ENCODE measurements around the gene JAKMIP3.
"Not testable (repeated sequence)": the region's sequence is repeated elsewhere in the genome, so short reads cannot be mapped to it uniquely, and the experiment has no call there.

The JAKMIP3 gene

DNA sequence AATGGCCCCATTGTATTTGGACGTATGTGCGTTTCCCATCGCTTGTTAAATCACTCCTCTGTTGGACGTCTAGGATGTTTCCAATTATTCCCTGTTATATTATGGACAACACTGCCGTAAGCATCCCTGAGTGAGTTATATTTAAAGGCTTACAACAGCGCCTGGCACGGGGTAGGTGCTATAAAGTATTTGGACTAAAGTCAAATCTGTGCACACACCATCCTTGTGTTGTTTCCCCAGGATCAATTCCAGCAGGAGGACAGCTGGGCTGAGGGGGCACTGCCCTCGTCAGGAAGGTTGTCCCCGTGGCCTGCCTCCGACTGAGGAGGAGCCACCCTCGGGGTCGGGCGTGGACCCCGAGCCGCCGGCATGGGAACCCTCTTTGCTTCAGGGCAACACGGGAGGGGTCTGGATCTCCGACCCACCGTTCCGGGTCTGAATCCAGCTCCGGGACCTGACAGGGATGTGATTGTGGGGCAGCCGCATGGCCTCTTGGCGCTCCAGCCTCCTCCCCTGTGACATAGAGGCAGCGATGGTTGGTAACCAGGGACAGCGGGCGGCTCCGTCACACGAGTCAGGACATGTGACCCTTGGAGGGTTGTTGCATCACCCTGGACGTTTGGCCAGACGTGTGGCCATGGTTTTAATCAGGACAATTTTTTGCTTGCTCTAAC lies 1.5 kb upstream of the JAKMIP3 start:
- DNase-seq (ENCODE audit: low spot score) = peak; percentile 84

DNA sequence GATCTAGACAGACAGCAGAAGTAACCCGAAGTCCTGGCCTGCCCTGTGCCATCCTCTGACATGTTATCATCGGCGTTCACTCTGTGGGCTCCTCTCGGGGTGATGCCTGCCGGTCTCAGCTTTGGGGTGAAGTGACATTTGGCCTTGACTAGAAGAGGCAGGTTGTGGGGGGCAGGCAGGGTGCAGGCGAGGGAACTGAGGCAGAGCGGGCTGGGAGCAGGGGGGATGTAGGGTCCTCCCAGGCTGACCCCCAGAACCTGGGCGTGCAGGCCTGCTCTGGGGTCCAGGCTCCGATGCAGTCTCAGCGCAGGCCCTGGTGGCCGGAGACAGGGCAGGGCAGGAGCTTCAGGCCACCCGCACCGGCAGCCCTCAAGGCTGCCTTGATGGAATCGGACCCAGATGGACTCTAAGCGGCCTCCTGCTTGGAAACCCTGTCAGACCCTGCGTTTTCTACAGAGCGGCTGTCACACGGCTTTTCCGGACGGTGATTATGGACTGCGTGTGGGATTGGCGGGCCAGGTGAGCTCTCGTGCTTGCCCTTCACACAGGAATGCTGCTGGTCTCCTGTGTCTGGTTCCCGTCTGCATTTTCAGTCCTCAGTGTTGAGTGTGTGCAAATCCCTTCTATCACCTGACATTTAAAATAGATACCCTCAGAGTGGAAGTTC lies 842 bp upstream of the JAKMIP3 start:
- DNase-seq (ENCODE audit: low spot score) = no peak

DNA sequence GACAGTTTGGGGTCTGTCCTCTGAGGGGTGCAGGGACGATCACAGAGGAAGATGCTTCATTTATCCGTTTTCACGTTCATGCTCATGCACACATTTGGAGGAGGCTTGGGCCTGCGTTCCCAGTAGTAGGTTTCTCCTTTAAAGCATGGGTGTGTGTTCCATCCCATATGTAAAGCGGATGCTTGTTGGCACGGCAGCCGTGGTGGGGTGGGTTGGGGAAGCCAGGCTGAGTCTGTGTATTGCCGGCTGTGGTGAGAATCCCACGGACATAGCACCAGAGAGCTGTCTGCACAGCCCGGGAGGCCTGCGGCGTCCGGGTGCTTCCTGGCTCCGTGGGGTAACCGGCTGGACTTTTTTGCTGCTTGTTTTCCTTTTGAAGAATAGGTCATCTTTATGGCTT lies 440 bp downstream of the JAKMIP3 start:
- no peak for DNase-seq (ENCODE audit: low spot score)

DNA sequence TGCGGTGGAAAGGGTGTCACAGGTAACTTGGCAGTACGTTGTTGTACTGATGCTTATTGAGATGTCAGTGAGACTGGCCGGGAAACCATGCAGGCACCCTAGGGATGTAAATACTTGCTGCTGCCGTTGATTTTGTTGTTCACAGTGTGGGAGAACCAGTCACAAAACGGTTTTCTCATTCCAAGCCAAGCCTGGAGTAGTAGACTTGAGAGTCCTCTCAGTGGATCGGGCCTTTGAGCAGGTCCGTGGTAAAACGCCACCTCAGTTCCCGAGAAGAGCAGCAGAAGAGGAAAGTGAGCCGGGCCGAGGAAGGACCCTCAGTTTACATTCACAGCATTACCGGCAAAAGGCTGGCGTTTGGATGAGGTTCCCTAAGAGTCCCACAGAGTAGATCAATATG lies 1.1 kb downstream of the JAKMIP3 start:
- no peak for DNase-seq (ENCODE audit: low spot score)

DNA sequence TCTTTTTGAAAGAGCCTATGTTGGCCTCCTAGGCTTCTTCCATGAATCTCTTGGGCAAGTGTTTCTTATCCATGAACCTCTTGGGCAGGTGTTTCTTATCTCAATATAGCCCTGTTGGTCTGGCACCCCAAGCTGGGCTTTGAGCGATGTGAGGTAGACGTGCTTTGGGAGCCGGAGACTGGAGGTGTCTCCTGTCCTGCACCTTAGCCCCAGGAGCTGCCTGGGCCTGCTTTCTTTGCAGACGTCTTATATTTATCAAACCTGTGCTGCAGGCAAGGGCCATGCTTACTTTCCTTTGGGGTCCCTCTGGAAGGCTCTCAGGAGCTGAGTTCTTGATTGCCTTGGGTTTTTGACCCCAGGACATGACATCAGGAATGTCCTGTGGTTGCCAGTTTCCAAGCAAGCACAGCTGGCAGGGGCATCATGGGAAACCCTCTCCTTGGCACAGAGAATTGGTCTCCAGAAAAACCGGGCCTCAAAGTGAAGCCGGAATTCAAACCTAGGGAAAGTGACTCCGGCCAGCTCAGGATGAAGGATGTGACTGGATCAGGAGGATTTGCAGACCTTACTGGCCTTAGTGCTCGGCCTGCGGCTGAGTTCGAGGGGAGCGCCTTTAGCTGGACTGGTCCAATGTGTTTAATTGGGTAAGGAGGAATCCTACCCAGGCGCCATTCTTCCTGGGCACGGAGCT lies 2.8 kb downstream of the JAKMIP3 start:
- no peak for DNase-seq (ENCODE audit: low spot score)

DNA sequence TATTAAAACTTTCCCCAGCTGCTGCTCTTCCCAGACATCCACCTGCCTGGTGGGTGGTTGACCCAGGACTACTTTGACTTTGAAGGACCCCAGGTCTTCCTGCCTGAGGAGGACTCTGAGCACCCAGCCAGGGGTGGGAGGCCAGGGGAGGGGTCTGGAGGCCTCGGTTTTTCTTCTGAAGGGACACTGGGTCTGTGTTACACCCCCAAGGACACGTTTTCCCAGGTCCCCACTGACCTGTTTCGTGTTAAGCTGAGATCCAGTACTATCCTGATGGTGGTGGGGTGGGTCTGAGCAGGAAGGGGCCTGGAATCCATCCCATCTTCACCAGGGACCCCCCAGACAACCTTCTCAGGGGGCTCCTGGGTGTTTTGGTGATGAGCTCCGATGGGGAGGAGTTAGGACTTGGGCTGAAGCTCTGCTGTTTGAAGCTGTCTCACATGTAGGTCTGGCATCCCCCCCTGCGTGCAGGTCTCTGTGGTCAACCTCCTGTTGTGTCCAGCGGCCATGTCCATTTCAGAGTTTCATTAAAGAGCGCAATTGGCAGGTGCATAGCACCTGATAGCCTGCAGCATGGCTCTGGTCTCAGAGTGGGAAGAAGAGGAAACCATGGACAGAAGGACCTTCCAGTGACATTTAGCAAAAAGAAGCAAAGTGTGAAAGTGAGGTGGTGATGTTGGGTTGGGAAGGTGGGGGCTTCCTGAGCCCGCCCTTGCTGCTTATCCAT lies 3.5 kb downstream of the JAKMIP3 start:
- no peak for DNase-seq (ENCODE audit: low spot score)

DNA sequence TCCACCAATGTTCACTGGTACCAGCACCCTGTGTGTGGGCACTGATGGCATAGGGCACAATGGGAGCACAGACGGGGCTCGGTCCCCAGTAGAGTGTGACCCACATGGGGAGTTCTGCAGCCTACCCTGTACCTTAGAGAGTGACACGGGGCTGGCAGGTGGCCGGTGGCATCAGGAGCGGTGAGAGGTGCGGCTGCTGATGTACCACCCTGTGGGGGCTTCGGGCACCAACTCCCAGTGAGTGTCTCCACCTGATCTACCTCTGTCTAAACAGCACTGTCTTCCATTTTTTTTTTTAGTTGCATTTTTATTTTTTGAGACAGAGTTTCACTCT lies 4.1 kb downstream of the JAKMIP3 start:
- DNase-seq (ENCODE audit: low spot score) = no peak

DNA sequence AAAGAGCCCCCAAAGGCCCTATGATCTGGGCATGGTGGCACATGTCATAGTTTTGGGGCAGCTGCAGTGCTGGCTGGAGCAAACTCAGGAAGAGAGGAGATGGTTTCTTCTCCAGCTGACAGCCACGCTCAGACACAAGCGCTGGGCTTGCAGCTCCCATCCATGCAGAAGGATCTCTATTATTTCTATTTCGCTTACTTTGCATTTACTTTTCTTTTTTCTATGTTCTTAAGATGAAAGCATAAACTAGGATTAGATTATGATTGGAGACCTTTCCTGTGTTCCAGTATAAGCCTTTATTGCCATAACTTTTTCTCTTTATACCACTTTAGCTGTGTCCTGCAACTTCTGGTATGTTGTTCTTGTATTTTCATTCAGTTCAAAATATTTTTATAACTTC lies 5.0 kb downstream of the JAKMIP3 start:
- no peak for DNase-seq (ENCODE audit: low spot score)

DNA sequence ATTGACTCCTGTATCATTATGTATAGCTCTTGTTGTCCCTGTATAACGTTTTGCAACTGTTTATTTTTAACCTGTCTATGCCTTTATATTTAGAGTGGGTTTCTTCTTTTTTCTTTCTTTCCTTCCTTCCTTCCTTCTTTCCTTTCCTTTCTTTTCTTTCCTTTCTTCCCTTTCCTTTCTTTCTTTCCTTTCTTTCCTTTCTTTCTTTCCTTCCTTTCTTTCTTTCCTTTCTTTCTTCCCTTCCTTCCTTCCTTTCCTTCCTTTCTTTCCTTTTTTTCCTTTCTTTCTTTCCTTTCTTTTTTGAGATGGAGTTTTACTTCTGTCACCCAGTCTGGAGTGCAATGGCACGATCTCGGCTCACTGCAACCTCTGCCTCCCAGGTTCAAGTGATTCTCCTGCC lies 5.9 kb downstream of the JAKMIP3 start:
- DNase-seq (ENCODE audit: low spot score) = no peak

DNA sequence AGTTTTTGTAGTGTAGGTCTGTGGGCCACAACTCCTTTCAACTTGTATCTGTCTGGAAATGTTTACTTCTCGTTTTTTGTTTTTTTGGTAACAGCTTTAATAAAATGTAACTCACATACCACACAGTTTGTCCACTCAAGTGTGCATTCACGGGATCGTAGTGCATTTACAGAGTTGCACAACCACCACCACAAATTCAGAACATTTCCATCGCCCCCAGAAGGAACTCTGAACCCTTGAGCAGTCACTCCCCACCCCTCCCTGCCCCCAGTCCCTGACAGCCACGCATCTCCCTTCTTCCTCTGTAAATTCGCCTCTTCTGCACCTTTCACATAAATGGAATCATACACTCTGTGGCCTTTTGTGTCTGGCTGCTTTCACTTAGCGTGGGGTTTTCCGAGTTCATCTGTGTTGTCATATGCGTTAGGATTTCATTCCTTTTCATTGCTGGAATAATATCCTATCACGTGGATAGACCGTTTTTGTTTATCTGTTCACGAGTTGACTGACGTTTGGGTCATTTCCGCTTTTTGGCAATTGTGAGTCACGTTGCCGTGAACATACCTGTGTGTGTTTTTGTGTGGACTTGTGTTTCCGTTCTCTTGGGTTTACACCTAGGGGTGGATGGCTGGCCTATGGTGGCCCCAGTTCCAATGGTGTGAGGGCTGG lies 10.3 kb downstream of the JAKMIP3 start:
- DNase-seq (ENCODE audit: low spot score) = no peak

DNA sequence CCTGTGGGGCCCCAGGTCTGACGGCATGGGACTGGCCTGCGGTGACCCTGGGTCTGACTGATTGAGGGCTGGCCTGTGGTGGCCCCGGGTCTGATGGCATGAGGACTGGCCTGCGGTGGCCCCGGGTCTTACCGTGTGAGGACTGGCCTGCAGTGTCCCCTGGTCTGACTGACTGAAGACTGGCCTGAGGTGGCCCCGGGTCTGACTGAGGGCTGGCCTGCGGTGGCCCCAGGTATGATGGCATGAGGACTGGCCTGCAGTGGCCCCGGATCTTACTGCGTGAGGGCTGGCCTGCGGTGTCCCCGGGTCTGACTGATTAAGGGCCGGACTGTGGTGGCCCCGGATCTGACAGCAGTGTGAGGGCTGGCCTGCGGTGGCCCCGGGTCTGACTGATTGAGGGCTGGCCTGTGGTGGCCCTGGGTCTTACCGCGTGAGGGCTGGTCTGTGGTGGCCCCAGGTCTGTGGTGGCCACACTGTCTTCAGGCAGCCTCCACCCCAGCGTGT lies 10.9 kb downstream of the JAKMIP3 start:
- no peak for DNase-seq (ENCODE audit: low spot score)

DNA sequence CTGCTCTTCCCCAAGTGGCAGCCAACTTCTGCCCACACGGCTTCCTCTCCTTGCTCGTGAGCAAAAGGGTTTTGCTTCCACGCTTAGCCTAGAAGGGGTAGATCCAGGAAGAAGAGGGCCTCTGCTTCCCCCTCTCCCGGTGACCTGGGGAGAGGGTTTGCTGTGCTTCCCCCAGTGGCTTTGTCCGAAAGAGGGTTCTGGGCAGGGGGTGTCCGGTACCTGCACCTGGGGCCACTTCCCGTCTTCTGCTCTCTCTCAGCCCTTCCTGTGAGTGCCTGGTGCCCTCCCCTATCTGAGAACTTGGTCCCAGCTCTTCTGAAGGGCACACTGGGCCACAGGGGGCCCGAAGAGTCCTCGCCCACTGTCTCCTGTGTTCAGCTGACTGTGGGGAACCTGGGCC lies 11.3 kb downstream of the JAKMIP3 start:
- no peak for DNase-seq (ENCODE audit: low spot score)

DNA sequence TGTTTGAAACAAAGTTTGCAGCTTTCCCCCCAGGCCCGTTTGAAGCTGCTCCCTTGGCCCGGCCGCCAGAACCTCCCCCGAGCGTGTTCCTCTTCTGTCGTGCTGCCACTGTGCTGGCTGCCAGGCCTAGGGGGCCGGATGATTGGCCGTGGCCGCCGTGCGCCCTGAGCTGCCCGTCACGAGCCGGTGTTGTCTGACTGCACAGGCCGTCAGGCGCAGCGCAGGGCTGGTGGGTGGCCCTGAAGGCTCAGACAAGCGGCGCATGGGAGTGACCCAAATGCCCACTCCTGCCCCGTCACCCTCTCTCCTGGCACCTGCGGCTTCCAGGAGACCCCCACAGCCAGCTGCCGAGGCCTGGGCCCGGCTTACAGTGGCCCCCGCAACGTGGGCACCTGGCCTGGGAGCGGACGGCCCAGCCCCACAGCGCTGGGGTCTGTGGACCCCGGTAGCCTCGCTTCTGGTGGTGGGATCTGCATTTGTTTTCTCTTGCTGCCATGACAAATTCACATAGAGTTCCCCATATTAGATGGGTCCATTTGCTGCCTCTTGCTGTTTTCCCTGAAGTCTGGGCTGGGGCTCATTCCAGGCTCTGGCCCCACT lies 13.1 kb downstream of the JAKMIP3 start:
- DNase-seq (ENCODE audit: low spot score) = no peak

DNA sequence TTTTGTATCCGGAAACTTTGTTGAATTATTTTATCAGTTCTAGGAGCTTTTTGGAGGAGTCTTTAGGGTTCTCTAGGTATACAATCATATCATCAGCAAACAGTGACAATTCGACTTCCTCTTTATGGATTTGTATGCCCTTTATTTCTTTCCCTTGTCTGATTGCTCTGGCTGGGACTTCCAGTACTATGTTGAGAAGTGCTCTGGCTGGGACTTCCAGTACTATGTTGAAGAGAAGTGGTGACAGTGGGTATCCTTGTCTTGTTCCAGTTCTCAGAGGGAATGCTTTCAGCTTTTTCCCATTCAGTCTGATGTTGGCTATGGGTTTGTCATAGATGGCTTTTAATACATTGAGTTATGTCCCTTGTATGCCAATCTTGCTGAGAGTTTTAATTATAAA lies 18.6 kb downstream of the JAKMIP3 start:
- DNase-seq (ENCODE audit: low spot score) = not testable (repeated sequence)

DNA sequence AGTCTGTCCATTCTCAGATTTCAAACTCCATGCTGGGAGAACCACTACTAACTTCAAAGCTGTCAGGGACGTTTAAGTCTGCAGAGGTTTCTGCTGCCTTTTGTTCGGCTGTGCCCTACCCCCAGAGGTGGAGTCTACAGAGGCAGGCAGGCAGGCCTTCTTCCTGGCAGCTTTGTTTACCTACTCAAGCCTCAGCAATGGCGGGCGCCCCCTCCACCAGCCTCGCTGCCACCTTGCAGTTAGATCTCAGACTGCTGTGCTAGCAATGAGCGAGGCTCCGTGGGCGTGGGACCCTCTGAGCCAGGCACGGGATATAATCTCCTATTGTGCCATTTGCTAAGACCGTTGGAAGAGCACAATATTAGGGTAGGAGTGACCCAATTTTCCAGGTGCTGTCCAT lies 27.5 kb downstream of the JAKMIP3 start:
- not testable (repeated sequence) for DNase-seq (ENCODE audit: low spot score)

DNA sequence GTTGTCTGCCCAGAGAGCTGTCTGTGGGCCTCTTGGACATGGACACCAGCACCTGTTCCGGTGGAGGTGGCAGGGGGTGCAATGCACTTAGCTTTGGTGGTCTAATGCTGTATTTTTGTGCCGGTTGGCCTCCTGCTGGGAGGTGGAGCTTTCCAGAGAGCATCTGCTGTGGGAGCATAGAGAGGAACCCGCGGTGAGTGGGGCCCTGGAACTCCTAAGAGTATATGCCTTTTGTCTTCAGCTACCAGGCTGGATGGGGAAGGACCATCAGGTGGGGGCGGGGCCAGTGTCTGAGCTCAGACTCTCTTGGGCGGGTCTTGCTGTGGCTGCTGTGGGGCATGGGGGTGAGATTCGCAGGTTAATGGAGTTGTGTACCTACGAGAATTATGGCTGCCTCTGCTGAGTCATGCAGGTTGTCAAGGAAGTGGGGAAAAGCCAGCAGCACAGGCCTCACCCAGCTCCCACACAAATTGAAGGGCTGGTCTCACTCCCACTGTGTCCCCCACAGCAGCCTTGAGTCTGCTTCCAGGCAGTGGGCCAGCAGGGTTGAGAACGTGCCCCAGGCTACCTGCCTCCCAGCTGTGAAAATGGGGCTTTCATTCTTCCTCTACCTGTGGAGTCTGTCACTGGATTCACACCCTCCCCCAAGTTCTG lies 29.0 kb downstream of the JAKMIP3 start:
- DNase-seq (ENCODE audit: low spot score) = no peak

DNA sequence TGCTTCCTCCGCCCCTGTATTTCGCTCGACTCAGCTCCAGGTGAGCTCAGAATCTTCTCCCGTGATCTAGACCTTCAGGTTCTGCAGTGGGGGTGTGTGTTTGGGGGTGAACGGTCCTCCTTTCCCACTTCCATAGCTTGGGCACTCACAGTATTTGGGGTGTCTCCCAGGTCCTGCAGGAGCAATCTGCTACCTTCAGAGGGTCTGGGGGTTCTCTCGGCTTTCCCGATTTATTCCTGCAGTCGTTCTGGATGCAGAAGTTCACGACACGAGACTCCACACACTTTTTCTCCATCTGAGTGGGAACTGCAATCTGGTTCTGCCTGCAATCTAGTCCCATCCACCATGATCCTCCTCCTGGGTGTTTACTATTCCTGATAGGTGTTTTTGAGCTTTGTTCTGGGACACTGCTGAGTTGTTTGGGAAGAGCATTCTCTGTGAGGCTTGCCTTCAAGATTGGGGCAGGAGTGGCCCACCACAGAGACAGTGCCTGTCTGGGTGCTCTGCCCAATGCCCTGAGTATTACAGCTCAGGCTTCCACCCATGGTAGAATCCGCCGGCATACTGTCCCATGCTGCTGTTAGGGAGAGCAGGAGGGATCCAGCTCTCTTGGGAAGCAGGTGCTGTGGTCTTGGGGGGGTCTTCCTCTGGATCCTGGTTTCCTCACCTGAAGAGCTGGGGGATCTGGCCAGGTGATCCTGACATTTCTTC lies 29.8 kb downstream of the JAKMIP3 start:
- no peak for DNase-seq (ENCODE audit: low spot score)

DNA sequence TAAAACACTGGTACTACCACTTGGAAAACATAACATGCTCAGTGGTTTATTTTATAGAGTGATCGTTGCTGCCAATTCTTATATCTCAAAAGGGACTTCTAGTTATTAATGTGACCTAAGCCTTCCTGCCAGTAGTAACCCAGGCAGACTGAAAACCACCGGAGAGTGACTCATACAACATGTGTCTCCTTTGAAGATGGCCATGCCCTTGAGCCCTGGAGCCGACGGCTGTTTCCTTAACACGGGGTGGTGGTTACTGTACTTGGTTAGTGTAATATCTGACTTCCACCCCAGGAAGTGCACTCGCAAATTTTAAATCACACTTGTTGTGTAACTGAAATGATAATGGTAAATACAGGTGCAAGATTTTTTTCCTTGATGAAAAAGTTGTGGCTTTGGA lies 30.5 kb downstream of the JAKMIP3 start:
- DNase-seq (ENCODE audit: low spot score) = no peak

DNA sequence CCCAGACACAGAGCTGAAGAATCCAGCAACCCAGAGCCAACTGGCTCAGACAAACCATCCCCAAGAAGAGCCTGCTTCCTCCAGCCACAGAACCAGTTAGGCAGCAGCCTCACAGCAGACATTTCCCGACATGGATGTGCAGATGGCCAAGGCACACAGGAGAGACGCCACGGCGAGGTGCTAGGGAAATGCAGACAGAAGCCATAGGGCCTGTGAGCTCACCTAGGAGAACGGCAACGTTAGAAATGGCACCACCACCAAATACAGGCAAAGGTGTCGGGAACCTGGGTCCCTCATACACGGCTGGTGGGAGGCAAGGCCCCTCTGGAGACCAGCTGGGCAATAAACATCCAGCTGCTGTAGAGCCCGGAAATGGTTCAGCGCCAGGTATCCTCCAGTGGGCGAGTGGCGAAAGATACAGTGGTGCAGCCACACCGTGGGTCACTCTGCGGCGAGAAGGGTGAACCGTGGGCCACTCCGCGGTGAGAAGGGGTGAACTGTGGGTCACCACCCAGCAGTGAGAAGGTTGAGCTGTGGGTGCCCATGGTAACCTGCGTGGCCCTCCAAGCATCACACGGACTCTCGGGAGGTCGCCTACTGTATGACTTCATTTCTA lies 31.2 kb downstream of the JAKMIP3 start:
- DNase-seq (ENCODE audit: low spot score) = no peak
